IMR-90 (cell line): ENCODE measurements around the gene MGAT5.

ENCODE experiments used
- BHLHE40 ChIP-seq: fragments of 150-350 bp; IDR thresholded peaks from 2 replicates; pipeline ENCODE4 v1.6.1; 2016; ENCODE audit warnings: mild to moderate bottlenecking, low read depth, low read length
- CEBPB ChIP-seq: IDR thresholded peaks from 2 replicates; pipeline ENCODE4 v1.6.1; 2012; ENCODE audit warnings: low read depth, low read length, improper control_type of control experiment
- CHD1 ChIP-seq: IDR thresholded peaks from 2 replicates; pipeline ENCODE4 v1.6.1; 2012; ENCODE audit warnings: low read depth, low read length, improper control_type of control experiment
- CTCF ChIP-seq: conservative IDR thresholded peaks from 2 replicates; pipeline ENCODE4 v1.5.1; 2012; ENCODE audit warnings: mild to moderate bottlenecking, low read depth, low read length, improper control_type of control experiment
- MAFK ChIP-seq: IDR thresholded peaks from 2 replicates; pipeline ENCODE4 v1.6.1; 2012; ENCODE audit warnings: low read depth, low read length, improper control_type of control experiment
- MAZ ChIP-seq: IDR thresholded peaks from 2 replicates; pipeline ENCODE4 v1.6.1; 2012; ENCODE audit warnings: low read depth, mild to moderate bottlenecking, low read length, improper control_type of control experiment, moderate library complexity, borderline replicate concordance
- POLR2A ChIP-seq: IDR thresholded peaks from 2 replicates; pipeline ENCODE4 v1.6.1; 2012; ENCODE audit warnings: mild to moderate bottlenecking, low read depth, low read length
- RAD21 ChIP-seq: IDR thresholded peaks from 2 replicates; pipeline ENCODE4 v1.6.1; 2012; ENCODE audit warnings: low read length, improper control_type of control experiment
- RFX5 ChIP-seq: IDR thresholded peaks from 2 replicates; pipeline ENCODE4 v1.8.0; 2012; ENCODE audit warnings: low read depth, mild to moderate bottlenecking, low read length, moderate library complexity
- SMC3 ChIP-seq: fragments of 150-350 bp; IDR thresholded peaks from 2 replicates; pipeline ENCODE4 v1.6.1; 2016; ENCODE audit warnings: low read depth, mild to moderate bottlenecking, antibody characterized with exemption, low read length, moderate library complexity
- USF2 ChIP-seq: fragments of 150-350 bp; IDR thresholded peaks from 2 replicates; pipeline ENCODE4 v1.6.1; 2017; ENCODE audit warnings: mild to moderate bottlenecking, antibody characterized with exemption, low read length, low read depth

GRCh38 chr2:134448650-134449049 is 194.8 kb downstream of the MGAT5 start:
- no peak for TF ChIP-seq RAD21
- TF ChIP-seq POLR2A: no peak
- TF ChIP-seq CTCF: no peak
- TF ChIP-seq BHLHE40: no peak
- TF ChIP-seq CEBPB: no peak
- no peak for TF ChIP-seq MAZ
- TF ChIP-seq CHD1: no peak
- no peak for TF ChIP-seq MAFK
- TF ChIP-seq USF2: no peak
- TF ChIP-seq SMC3: no peak
- no peak for TF ChIP-seq RFX5
